Stimulated activated CD4-positive, alpha-beta T cell treated with anti-CD3 and anti-CD28 coated beads, Interleukin-1b, Interleukin-23, amount 100 ng/mL, for 4 hours (primary cell): Measurements from ENCODE around the gene TANGO2.

Experiments
- DNase-seq, 2 donors: peaks; one replicate each; pipeline ENCODE4 v3.0.0-alpha.2; 2020; ENCODE audit warnings: low read depth in 2 of 2

TANGO2 gene

DNA sequence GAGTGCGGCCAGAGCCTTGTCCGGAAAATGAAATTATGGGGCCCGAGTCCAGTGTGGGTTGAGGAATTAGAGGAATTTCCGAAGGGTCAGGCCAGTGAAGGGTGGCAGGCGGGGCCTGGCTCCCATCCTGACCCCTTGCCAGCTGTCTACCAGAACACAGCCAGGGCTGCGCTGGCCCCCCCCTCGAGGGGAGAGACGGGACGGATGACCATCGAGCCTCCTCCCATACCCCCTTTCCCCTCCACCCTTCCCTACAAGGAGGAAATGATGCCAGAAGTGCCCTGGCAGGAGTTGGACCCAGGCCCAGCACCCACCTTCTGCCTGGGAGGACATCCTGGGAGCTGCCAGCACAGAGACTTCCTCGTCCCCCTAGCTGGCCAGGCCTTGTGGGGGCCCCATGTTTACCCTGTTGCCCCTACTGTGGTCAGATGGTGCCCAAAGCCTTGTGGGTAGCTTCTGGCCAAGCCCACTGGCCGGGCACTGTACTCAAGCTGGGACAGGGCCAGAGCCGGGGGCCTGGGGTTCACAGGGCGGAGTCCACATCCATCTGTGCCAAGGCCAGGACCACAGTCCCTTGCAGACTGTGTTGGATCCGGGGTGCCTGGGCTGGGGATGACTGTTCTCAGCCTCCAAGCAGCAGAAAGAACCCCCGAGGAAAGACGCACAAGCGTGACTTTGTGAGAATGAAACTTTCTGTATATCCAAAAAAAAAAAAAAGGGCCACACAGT lies 25.1 kb upstream of the TANGO2 start:
- DNase-seq, result no peak

DNA sequence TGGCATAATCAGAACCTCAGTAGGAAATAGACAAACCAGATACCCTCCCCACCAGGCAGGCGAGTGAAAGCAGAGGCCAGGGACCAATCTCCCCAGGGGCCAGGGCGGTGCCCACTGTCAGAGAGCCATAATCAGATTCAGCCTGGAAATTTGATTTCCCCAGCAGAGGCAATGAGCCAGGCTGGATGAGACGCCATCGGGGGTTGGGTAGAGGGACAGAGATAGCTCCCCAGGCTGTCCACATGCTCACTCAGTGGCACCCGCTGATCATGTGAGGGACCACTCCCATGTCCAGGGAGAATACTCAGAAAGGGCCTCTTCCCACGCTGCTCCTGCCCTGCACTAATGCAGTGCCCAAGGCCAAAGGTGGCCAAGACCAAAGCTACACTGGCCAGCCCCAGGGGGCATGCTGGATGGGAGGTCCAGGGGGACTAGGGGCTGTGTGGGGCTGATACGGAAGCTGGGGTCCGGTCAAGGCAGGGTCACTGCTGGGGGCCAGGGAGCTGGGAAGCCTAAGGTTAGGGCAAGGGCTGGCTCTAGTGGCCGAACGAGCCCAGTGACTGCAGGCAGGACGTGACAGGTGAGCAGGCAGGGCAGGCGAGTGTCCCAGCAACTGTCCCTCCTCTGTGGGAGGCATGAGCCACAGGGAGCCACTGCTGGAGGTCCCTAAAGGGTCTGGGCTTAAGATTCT lies 24.1 kb upstream of the TANGO2 start:
- DNase-seq, result no peak

GRCh38 chr22:19997561-19998231 lies 23.2 kb upstream of the TANGO2 start:
- DNase-seq, result no peak

DNA sequence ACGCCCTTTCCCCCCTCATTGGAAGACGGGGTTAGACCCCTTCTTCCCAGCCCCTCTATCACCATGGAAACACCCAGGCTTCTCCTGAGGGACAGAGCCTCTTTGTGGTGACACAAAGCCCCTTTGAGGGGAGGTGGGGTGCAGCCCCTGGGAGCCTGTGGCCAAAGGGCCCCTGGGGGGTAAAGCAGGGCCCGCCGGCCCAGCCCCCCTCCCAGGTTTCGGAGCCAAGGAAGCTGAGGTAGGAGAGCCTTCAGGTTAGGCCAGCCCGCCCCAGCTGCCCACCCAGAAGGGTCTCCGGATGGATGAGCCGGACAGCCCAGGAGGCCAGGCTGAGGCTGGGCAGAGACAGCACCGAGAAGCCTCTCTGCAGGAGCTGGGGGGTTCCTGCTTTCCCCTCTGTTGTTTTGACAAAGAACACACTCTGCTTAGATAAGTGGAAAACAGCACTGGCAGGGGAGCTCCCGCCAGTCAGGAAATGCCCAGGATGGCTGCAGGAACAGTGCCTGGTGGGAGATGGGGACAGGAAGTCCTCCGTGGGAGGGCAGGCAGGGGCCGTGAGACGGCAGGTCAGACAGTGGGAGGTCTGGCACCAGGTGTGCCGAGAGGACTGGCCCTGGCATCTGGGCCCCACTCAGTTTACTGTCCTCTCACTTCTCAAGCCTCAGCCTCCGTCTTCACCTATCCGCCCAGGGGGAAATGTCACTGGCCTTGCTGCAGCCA lies 22.5 kb upstream of the TANGO2 start:
- no peak for DNase-seq

GRCh38 chr22:19998991-19999820 lies 21.7 kb upstream of the TANGO2 start:
- no peak for DNase-seq

- no peak for DNase-seq
Observed at GRCh38 chr22:20000246-20001081, 20.4 kb upstream of the TANGO2 start.

GRCh38 chr22:20001082-20001638 lies 19.8 kb upstream of the TANGO2 start:
- no peak for DNase-seq

DNA sequence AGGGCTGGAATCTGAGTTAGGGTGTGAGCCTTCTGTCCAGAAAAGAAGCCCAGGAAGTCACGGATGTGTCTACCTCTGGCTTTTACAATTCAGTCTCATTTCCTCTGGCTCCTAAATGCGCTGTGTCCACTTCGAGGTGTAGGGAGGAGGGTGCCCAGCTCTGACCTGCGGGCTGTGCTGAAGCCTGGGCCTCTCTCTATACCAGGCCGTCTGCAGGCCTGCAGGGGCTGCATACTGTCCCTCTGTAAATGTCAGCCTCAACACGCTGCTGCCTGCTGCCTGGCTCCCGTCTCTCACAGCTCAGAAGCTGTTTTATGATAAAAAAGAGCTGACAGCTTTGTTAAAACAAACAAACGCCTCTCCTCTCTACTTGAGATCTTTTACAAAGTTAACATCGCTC lies 18.8 kb upstream of the TANGO2 start:
- DNase-seq, result no peak

GRCh38 chr22:20002636-20003035 lies 18.3 kb upstream of the TANGO2 start:
- DNase-seq, result no peak

DNA sequence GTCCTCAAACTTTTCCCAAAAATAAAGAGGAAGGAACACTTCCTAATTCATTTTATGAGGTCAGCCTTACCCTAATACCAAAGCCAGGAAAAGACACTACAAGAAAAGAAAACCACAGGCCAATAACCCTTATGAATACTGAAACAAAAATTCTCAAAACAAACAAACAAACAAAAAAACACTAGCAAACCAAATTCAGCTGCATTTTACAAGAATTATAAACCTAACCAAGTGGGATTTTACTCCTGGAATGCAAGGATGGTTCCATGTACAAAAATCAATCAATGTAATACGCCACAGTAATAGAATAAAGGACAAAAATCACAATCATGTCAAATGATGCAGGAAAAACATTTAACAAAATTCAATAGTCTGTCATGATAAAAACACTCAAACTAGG lies 17.6 kb upstream of the TANGO2 start:
- no peak for DNase-seq

DNA sequence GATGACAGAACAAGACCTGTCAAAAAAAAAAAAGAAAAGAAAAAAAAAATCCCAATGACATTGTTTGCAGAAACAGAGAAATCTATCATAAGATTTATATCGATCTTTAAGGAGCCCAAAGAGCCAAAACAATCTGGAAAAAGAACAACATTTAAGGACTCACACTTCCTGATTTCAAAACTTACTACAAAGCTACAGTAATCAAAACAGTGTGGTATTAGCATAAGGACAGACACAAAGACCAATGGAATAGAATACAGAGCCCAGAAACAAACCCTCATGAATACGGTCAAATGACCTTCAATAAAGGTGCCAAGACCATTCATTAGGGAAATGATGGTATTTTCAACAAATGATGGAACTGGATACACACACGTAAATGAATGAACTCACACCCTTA lies 16.4 kb upstream of the TANGO2 start:
- no peak for DNase-seq

DNA sequence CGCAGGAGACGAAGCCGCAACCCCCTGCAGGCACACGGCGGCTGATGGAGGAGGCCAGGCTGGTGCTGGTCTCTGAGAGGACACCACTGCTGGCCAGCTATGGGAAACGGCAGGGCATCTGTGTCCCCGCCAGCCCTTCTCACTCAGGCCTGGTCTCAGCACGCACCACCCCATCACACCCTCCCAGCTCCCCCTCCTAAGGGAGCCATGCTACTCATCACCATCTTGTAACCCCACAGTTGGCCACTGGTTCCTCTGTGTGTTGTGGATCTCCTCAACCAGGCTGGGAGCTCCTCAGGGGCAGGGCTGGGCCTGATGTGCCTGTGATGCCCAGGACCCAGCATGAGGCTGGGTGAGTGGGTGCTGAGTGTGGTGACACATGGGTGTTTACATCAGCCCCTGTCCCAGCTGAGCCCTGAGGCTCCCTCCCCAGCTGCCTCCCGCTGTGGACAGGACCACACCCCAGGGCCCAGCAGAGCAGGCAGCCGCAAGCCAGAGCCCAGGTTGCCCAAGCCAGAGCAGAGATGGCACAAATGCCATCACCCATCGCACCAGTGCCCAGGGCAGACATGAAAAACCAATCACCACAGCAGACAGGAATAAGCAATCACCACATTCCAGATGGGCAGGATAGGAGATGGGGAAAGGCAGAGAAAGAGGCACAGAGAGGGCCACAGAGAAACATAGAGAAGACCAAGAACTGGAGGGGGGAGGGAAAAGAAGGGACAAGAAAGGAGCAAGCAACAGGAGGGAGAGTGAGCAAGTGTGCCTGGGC lies 12.5 kb upstream of the TANGO2 start:
- DNase-seq, result no peak

DNA sequence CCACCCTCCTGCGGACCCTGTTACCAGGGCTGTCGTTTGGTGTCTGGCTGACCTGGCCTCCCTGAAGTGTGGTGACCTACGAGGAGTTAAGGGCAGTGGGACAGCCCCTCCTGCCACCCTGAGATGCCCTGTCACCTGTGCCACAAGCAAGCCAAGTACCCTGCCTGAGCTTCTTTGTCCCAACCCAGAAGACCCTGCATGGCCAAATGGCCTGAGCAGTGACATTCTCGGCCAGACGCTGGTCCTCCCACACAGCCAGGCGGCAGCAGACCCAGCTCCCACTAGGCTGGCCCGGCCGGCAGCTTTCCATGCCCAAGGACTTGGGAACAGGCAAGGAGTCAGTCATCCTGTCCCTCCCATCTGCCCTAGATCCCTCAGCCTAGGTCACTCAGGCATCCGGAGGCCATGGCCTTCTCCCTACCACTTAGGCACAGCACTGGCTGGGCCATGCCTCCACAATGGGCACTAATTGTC lies 11.9 kb upstream of the TANGO2 start:
- DNase-seq, result no peak

DNA sequence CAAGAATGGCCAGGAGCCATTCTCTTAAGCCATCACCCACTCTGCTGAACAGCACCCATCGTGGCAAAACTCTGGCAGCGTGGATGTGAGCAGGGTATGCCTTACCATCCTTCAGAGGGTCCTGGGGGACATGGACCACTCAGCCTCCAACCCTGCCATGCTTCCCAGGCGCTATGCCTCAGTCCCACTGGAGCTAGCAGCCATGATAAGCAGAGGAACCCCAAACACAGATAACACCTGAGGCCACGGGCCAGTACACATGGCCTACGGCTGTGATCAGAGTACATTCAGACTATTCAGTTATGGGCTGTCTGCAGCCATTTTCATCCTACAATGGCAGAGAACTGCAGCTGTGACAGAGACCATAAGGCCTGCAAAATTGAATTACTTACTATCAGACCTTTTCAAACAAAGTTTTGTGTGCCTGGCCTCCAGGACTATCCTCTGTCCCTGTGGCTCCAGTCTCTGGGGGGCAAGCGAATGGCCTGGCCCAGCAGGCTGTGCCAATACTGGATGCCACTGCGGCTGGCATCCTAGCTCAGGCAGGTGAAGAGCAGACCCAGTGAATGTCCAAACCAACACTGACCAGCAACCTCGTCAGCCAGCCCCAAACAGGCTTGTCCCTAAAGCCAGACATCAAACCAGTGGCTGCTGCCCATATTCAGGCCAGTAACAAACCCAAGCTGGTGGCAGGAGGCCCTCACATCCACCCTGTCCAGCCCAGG lies 11.2 kb upstream of the TANGO2 start:
- no peak for DNase-seq

- DNase-seq, result no peak
Observed at GRCh38 chr22:20010307-20011122, 10.4 kb upstream of the TANGO2 start.

GRCh38 chr22:20011123-20011992 lies 9.6 kb upstream of the TANGO2 start:
- DNase-seq, result no peak
